Brain pericyte (primary cell): ENCODE data around the gene SYCE3.

ENCODE experiments used
- DNase-seq: peaks from one replicate; pipeline ENCODE4 v3.0.0-alpha.2; 2012; ENCODE audit warnings: low read depth, low spot score

SYCE3 gene

GRCh38 chr22:50576070-50576469, 13.4 kb upstream of the SYCE3 start:
- no peak for DNase-seq

- DNase-seq, result no peak
These were observed 12.8 kb upstream of the SYCE3 start for GRCh38 chr22:50575426-50575941.

- no peak for DNase-seq
These were observed 11.7 kb upstream of the SYCE3 start for GRCh38 chr22:50574383-50574755.

GRCh38 chr22:50573491-50574382, 11.0 kb upstream of the SYCE3 start:
- no peak for DNase-seq

GRCh38 chr22:50572965-50573364, 10.2 kb upstream of the SYCE3 start:
- DNase-seq, result no peak

GRCh38 chr22:50571264-50572175, 8.8 kb upstream of the SYCE3 start:
- DNase-seq, result no peak

DNA sequence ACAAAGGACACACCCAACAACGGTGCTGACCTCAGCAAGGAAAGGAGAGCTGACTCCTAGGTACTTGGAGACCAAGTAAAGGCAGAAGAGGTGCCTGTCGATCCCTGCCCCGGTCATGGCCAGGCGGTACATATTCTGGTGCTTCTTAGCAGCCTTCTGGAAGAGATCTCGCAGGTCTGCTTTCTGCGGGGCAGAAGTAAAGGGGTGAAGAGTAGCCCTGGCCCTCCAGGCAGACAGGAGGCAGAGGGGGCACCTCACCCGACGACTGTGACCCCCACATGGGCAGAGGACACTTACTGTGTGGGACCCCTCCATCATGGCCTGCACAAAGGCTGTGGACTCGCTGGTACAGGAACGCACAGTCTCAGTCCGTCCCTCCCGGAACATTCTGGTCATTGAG, 8.1 kb upstream of the SYCE3 start:
- DNase-seq, result no peak

DNA sequence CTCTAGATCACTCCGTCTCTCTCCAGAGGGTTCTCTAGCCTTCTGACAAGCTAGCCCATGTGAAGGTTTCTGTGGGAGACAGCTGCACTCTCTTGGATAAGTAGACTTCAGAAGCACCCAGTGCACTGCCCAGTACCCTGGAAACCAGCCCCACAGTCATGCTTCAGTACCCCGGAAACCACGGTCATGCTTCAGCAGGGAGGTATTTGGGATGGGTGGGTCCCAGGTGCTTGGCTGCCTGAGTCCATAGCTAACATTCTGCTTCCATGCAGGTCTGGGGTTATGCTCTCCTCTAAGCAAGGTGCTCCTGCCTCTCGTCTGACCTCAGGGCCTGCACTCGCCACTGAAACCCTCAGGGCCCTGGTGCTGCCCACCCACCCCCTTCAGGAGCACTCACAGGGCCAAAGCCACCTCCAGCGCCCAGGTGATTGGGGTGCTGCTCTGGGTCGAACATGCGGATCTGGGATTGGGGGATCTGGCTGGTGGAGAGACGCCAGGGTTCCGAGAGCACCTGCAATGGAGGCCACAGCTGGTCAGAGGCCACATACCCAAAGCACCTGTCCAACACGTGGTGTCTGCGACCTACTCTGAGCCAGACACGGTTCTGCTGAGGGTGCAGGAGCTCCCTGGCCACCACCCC, 7.3 kb upstream of the SYCE3 start:
- DNase-seq, result no peak

- DNase-seq, result no peak
These were observed 6.3 kb upstream of the SYCE3 start for GRCh38 chr22:50569041-50569459.

DNA sequence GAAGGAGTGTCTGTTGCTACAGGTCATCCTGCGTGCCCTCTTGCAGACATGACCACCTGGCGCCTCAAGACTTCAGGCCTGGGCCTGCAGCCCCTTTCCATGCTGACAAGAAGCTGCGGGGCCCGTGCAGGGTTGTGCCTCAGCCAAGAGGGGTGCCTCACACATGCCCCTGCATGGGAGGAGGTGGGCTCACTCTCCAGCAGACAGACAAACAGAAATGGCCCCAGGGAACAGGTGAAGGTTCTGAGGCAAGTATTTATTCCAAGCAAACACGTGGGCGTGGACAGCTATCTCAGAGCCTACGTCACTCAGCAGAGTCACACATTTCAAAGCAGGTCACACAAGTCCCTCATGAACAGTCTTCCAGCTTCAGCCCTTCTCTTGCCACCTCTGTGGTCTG, 5.9 kb upstream of the SYCE3 start:
- DNase-seq, result no peak

DNA sequence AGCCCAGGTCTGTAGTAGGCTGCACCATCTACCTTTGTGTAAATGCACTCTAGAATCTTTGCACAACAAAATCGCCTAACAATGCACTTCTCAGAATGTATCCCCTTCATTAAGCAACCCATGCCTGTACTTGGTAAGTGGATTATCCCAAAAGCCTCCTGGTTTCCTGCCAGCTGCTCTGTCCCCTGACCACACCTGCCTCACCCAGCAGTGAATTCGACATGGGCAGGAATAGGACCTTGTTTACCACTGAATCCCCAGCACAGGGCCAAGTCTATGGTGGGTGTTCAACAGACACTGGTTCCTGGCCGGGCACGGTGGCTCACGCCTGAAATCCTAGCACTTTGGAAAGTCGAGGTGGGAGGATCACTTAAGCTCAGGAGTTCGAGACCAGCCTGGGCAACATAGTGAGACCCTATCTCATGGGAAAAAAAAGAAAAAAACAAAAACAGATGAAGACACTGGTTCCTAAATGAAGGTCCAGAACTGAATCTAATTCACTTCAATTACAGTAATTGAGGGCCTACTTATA, 5.1 kb upstream of the SYCE3 start:
- no peak for DNase-seq

GRCh38 chr22:50564289-50564688, 1.6 kb upstream of the SYCE3 start:
- no peak for DNase-seq

GRCh38 chr22:50563413-50564160, 868 bp upstream of the SYCE3 start:
- no peak for DNase-seq

DNA sequence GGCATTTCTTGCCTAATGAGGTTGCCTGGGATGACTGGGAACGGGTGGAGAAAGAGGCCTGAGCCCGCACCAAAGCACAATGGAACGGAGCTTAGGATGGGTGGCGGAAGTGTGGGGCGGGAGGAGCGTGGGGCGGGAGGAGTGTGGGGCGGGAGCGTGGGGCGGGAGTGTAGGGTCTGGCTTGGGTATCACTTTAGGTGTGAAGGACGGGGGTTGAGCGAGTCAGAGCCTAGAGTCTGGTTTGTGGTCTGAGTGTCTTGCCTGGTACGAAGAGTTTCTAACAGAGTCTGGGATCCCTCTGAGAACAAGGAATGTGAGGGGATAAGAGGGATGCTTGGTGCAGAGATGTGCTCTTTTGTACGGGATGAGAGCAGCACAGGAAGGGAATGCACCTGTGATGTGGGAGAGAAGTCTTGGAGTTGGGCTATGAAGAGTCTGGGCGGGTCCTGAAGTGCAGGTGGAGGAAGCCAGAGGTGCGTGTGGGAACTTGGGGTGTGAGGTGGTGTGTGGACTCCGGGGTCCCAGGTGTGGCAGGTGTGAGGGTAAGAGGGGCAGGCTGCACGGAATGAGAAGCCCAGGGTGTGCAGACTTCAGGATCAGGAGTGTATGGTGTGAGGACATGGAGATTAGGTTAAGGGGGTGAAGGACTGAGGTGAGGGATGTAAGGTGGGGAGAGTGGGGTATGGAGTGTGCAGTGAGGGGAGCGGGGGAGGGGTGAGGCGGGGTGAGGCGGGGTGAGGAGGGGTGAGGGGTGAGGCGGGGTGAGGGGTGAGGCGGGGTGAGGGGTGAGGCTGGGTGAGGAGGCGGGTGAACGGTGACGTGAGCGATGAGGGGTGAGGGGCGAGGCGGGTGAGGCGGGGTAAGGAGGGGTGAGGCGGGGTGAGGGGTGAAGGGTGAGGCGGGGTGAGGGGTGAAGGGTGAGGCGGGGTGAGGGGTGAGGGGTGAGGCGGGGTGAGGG, 1.0 kb downstream of the SYCE3 start:
- no peak for DNase-seq

- DNase-seq, result no peak
These were observed 2.7 kb downstream of the SYCE3 start for GRCh38 chr22:50560034-50560433.

GRCh38 chr22:50556703-50557102, 6.0 kb downstream of the SYCE3 start:
- DNase-seq, result no peak

GRCh38 chr22:50553310-50553709, 9.4 kb downstream of the SYCE3 start:
- DNase-seq, result no peak

DNA sequence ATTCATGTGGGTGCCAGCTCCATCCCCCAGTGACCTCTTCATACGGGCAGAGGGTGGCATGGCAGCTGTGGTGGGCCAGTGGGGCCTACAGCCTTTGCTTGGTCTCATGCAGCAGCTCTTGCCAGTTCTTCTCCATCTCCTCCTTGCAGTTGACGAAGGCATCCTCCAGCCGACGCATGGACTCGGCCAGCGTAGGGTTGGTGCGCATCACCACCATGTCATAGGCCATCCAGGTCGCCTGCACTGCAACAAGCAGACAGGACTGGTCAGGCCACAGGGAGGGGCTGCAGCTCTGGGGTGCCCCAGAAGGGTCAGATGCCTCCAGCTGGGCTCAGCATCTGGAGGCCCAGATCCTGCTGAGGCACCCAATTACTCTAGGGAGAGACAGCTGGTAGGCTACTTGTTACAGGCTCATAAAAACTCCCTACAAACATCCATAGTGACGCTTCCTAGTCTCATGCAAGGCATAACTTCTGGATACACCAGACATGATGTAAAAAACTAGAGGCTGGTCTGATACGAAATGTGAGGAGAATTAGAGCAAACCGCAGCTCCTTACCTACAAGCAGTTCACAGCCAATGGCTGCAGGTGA, 11.5 kb downstream of the SYCE3 start:
- DNase-seq, result no peak

DNA sequence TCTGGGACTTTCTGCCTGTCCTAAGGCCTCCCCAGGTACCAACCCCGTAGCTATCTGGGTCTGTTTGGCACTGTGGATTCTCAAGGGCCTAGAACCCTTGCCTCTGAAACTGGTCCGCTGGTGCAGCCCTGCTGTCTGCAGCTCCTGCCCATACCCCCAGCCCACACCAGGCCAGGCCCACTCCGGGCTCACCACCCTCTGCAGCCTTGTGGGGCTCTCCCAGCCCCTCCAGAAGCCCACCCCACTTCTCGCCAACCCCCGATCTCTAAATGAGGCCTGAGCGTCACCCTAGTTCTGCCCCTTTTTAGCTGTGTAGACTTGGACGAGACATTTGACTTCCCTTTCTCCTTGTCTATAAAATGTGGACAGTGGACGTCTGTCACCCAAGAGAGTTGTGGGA, 12.3 kb downstream of the SYCE3 start:
- no peak for DNase-seq
